ENCODE results near the gene ATF4.

DNA sequence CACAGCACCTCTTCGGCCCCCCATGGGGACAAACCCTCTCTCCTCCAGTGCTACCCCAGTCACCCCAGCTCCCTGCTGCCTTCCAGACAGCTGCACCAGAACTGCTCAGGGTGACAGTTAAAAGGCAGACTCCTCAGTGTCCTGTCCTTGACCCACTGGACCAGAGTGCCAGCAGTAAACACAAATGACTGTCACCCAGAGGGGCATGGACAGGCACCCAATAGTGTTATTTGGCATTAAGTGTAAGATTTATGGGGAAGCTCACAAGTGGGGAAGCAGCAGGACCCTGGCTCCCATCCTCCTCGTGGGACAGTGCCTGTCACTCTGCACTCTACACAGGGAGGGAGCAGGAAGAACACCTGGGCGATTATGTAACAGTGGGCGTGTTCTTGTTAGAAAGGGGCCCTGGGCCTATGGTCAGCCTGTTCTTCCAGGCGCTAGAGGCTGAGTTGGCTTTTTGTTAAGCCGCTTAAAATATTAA lies 7.2 kb downstream of the ATF4 start:
- TF ChIP-seq, protein P1, sequence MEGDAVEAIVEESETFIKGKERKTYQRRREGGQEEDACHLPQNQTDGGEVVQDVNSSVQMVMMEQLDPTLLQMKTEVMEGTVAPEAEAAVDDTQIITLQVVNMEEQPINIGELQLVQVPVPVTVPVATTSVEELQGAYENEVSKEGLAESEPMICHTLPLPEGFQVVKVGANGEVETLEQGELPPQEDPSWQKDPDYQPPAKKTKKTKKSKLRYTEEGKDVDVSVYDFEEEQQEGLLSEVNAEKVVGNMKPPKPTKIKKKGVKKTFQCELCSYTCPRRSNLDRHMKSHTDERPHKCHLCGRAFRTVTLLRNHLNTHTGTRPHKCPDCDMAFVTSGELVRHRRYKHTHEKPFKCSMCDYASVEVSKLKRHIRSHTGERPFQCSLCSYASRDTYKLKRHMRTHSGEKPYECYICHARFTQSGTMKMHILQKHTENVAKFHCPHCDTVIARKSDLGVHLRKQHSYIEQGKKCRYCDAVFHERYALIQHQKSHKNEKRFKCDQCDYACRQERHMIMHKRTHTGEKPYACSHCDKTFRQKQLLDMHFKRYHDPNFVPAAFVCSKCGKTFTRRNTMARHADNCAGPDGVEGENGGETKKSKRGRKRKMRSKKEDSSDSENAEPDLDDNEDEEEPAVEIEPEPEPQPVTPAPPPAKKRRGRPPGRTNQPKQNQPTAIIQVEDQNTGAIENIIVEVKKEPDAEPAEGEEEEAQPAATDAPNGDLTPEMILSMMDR (conservative IDR thresholded peaks at IDR 0.05; ENCODE audit: low read length), result no peak
- TF ChIP-seq EZH2phosphoT487 (IDR thresholded peaks at IDR 0.05; ENCODE audit: borderline replicate concordance, low read depth, low read length), result no peak

All from OCI-LY7 (cell line).